HFFc6 (cell line): ENCODE data around the gene TMEM63B. TPM values are rescaled to one million over a fixed set of nuclear protein-coding genes. Genes with fewer than 3 reads are reported as not detected.

Experiments
- DNase-seq: peaks from one replicate; pipeline ENCODE4 v3.0.0-alpha.2; 2018
- H3K27ac Mint-ChIP-seq: 2 replicates; pipeline ENCODE4 v1.8.0; 2020; ENCODE audit warnings: mild to moderate bottlenecking, mixed read lengths
- H3K27me3 Mint-ChIP-seq: 2 replicates; pipeline ENCODE4 v1.8.0; 2021; ENCODE audit warnings: mild to moderate bottlenecking, moderate library complexity, mixed read lengths; ENCODE audit not compliant: insufficient read depth
- H3K36me3 Mint-ChIP-seq: 2 replicates; pipeline ENCODE4 v1.8.0; 2021; ENCODE audit warnings: low read depth, mixed read lengths
- H3K4me1 Mint-ChIP-seq: 2 replicates; pipeline ENCODE4 v1.8.0; 2020; ENCODE audit warnings: low read depth, mixed read lengths
- H3K4me3 Mint-ChIP-seq: 2 replicates; pipeline ENCODE4 v1.8.0; 2020; ENCODE audit warnings: mild to moderate bottlenecking, moderate library complexity, mixed read lengths
- H3K9me3 Mint-ChIP-seq: 2 replicates; pipeline ENCODE4 v1.8.0; 2020; ENCODE audit warnings: mild to moderate bottlenecking, mixed read lengths
- CTCF ChIP-seq: fragments of 200-600 bp; sonication (generic); IDR thresholded peaks from 2 replicates; pipeline ENCODE4 v1.5.0; 2021; ENCODE audit warnings: antibody characterized with exemption, mild to moderate bottlenecking
- total RNA-seq, 6 experiments: library from RNA; stranded (reverse); fragmentation: NEBNext Ultra II Directional; extraction: Animal tissue kit (Norgen Biotek cat#: 25700); gene quantifications; 2 replicates in 1 of 6; 3 replicates in 5 of 6; pipeline ENCODE4 v1.2.3, GENCODE V29; 2021

The TMEM63B gene
- total RNA-seq, 6 experiments from 2014 or later, result 38.3 to 55.1 (median 44.7) TPM

- H3K9me3 Mint-ChIP-seq, result no peaks in the 10 kb centered on the region
- no peaks in the 10 kb centered on the region for H3K4me1 Mint-ChIP-seq
- H3K27me3 Mint-ChIP-seq, result peaks cover 4% of the 10 kb centered on the region
- H3K4me3 Mint-ChIP-seq, result no peak overlapping the region
- no peak for DNase-seq
- H3K27ac Mint-ChIP-seq, result no peak overlapping the region
- H3K36me3 Mint-ChIP-seq, result peaks cover 3% of the 10 kb centered on the region
- TF ChIP-seq CTCF, result no peak
Measured at GRCh38 chr6:44154067-44154466, 26.7 kb downstream of the TMEM63B start.

- Mint-ChIP-seq H3K4me3 (no peak overlapping the region), H3K4me1 (peaks cover 9% of the 10 kb centered on the region), H3K9me3 (no peaks in the 10 kb centered on the region), H3K27ac (no peak overlapping the region), H3K27me3 (peaks cover 4% of the 10 kb centered on the region), H3K36me3 (no peaks in the 10 kb centered on the region)
- DNase-seq, result no peak
- no peak for TF ChIP-seq CTCF
Measured at GRCh38 chr6:44156494-44157151, 29.3 kb downstream of the TMEM63B start.

DNA sequence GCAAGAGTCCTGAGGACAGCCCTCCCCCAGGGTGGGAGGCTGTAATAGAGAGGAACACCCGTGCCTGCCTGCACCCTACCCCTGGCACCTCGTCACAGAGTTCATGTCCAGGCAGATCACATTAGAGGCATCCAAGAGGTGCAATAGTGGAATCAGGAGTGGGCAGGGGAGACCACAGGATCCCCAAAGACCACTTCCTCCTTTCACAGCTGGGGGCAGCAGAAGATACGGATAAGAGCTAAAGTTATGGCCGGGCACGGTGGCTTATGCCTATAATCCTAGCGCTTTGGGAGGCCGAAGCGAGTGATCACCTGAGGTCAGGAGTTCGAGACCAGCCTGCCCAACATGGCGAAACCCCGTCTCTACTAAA is 29.8 kb downstream of the TMEM63B start:
- Mint-ChIP-seq H3K9me3 (no peaks in the 10 kb centered on the region), H3K27me3 (peaks cover 4% of the 10 kb centered on the region), H3K36me3 (no peaks in the 10 kb centered on the region), H3K27ac (no peak overlapping the region), H3K4me3 (no peak overlapping the region), H3K4me1 (peaks cover 14% of the 10 kb centered on the region)
- no peak for DNase-seq
- TF ChIP-seq CTCF, result no peak

DNA sequence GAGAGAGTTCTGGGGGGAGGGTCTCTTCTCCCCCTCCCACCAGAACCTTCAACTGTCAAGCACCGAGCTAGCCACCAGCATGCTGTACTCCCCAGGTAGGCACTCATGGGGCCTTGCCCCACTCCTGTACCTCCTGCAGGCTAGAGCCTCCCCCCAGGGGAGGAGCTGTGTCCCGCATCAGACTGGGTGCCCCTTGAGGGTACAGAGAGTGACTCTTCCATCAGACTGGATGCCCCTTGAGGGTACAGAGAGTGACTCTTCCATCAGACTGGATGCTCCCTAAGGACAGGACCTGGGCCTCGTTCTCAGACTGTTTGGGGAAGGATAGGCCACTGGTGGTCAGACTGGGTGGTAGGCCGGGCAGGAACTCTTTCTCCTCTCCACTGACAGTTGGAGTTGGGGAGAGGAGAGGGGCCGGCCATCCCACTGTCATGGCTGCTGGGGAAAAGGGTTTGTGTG is 31.4 kb downstream of the TMEM63B start, which contains the start of gene CAPN11:
CAPN11 (plus strand) TSS at position 51 of the 459 bp plus-strand sequence; CDS start at position 80, 29 bp downstream.
- Mint-ChIP-seq H3K9me3 (no peaks in the 10 kb centered on the region), H3K4me1 (peaks cover 22% of the 10 kb centered on the region), H3K36me3 (no peaks in the 10 kb centered on the region), H3K4me3 (no peak within 1 kb of the TSS), H3K27me3 (peaks cover 2% of the 10 kb centered on the region), H3K27ac (no peak within 1 kb of the TSS)
- TF ChIP-seq CTCF, result no peak
- no peak for DNase-seq

- Mint-ChIP-seq H3K27me3 (peaks cover 12% of the 10 kb centered on the region), H3K4me1 (peaks cover 22% of the 10 kb centered on the region), H3K4me3 (no peak overlapping the region), H3K9me3 (no peaks in the 10 kb centered on the region), H3K27ac (no peak overlapping the region), H3K36me3 (no peaks in the 10 kb centered on the region)
- DNase-seq, result peak; percentile 60
- TF ChIP-seq CTCF, result no peak
Measured at GRCh38 chr6:44161997-44162338, 34.6 kb downstream of the TMEM63B start.
